IPS DF 6.9 (cell line): ENCODE measurements around the gene CNPY1.

Source experiments
- DNase-seq: peaks from one replicate; pipeline ENCODE4 v3.0.0-alpha.2; 2013; ENCODE audit warnings: low read depth, low spot score
- H3K27ac ChIP-seq: one replicate; pipeline ENCODE4 v1.5.1; 2013; ENCODE audit warnings: low read length, control low read depth
- H3K27me3 ChIP-seq: 2 replicates; pipeline ENCODE4 v1.6.1; 2013; ENCODE audit warnings: mild to moderate bottlenecking, low read length; ENCODE audit not compliant: control insufficient read depth, insufficient read depth
- H3K36me3 ChIP-seq: 2 replicates; pipeline ENCODE4 v1.6.1; 2013; ENCODE audit warnings: low read length; ENCODE audit not compliant: control insufficient read depth, insufficient read depth
- H3K4me1 ChIP-seq: 2 replicates; pipeline ENCODE4 v1.6.1; 2013; ENCODE audit warnings: low read length; ENCODE audit not compliant: control insufficient read depth, insufficient read depth
- H3K4me3 ChIP-seq: 2 replicates; pipeline ENCODE4 v1.5.1; 2013; ENCODE audit warnings: mild to moderate bottlenecking, low read length
- H3K9me3 ChIP-seq: 2 replicates; pipeline ENCODE4 v1.6.1; 2013; ENCODE audit warnings: low read length, inconsistent platforms; ENCODE audit not compliant: control insufficient read depth, insufficient read depth
- WGBS: extraction: QIAGEN DNeasy Blood & Tissue Kit; methylation state at CpG from one replicate; pipeline ENCODE4 v1.1.7; 2013; ENCODE audit warnings: mixed read lengths, missing lambda C conversion rate; ENCODE audit not compliant: insufficient read length, insufficient coverage; 5-methylcytosine and 5-hydroxymethylcytosine counted together

CNPY1 gene

GRCh38 chr7:155547161-155547791, 917 bp upstream of the CNPY1 start:
- Histone ChIP-seq H3K27ac (no peak overlapping the region), H3K9me3 (no peaks in the 10 kb centered on the region), H3K4me3 (no peak overlapping the region), H3K36me3 (no peaks in the 10 kb centered on the region), H3K27me3 (no peaks in the 10 kb centered on the region), H3K4me1 (no peaks in the 10 kb centered on the region)
- DNase-seq, result no peak
- no CpG with 5 or more reads among the region's 12 CpGs for WGBS

DNA sequence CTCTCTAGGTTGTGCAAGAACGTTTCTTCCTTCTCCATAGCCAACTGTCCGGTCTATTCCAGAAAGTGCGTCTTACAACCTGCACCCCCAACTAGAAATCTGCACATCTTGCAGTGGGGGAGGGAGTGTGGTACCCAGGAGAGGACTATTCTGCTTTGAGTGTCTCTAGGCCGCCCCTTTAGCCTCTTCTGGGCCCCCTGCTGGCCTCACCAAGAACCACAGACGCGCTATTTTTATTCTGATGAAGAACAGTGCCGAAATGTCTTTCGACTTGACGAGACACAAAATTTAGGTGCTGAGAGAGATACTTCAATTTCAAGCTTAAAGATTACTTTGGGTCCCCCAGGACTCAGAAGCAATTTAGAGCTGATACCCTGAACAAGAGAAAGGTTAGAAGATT, 1.0 kb downstream of the CNPY1 start:
- Histone ChIP-seq H3K4me3 (no peak overlapping the region), H3K27ac (no peak overlapping the region), H3K27me3 (no peaks in the 10 kb centered on the region), H3K9me3 (no peaks in the 10 kb centered on the region), H3K36me3 (no peaks in the 10 kb centered on the region), H3K4me1 (no peaks in the 10 kb centered on the region)
- WGBS, result no CpG with 5 or more reads among the region's 9 CpGs
- no peak for DNase-seq

DNA sequence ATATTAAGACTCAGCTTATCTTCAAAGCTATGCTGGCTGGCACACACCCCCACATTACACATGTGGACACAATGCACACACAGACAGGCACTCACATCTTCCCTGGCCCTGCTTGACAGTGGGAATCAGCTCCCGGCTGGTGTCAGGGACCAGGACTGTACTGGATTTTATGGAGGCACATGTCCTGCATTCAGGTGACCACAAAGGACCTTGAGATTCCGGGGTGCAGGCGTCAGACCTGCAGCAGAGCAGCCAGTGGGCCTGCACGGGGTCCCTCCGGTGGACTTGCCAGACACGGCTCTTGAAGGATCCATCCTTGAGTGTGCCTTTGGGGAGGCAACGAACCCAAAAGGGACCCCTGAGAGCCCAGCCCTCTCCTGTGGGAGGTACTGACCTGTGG, 1.9 kb downstream of the CNPY1 start:
- no peak for DNase-seq
- no peaks in the 10 kb centered on the region for H3K4me1 ChIP-seq
- H3K27me3 ChIP-seq, result no peaks in the 10 kb centered on the region
- no peak overlapping the region for H3K4me3 ChIP-seq
- H3K27ac ChIP-seq, result no peak overlapping the region
- H3K36me3 ChIP-seq, result no peaks in the 10 kb centered on the region
- no CpG with 5 or more reads among the region's 7 CpGs for WGBS
- no peaks in the 10 kb centered on the region for H3K9me3 ChIP-seq

DNA sequence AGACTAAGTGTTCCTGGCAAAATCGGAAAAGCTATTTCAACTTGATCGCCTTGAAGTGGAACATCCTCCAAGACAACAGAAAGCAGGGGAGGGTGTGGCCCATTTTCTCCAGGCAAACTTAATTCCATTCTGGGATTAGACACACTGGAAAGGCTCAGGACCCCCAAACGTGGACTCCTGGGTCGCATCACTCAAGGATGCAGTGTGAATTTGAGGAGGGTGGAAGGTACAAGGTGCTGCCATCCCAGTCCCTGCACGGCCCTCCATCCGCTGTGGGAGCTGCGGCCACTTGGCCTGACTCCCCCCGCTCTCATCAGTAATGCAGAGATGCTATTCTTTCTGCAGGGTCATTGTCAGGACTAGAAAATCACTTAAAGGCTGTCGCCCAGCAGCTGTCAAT, 2.4 kb downstream of the CNPY1 start:
- H3K27ac ChIP-seq, result no peak overlapping the region
- H3K9me3 ChIP-seq, result no peaks in the 10 kb centered on the region
- H3K36me3 ChIP-seq, result no peaks in the 10 kb centered on the region
- no peak overlapping the region for H3K4me3 ChIP-seq
- no CpG with 5 or more reads among the region's 9 CpGs for WGBS
- no peaks in the 10 kb centered on the region for H3K4me1 ChIP-seq
- no peak for DNase-seq
- no peaks in the 10 kb centered on the region for H3K27me3 ChIP-seq

- Histone ChIP-seq H3K9me3 (no peaks in the 10 kb centered on the region), H3K27ac (no peak overlapping the region), H3K4me3 (no peak overlapping the region), H3K36me3 (no peaks in the 10 kb centered on the region), H3K4me1 (no peaks in the 10 kb centered on the region), H3K27me3 (no peaks in the 10 kb centered on the region)
- no peak for DNase-seq
- WGBS, result no CpG with 5 or more reads among the region's 21 CpGs
These were observed 3.1 kb downstream of the CNPY1 start for GRCh38 chr7:155543011-155543876.

- no CpG with 5 or more reads among the region's 19 CpGs for WGBS
- no peak overlapping the region for H3K4me3 ChIP-seq
- H3K4me1 ChIP-seq, result no peaks in the 10 kb centered on the region
- no peaks in the 10 kb centered on the region for H3K9me3 ChIP-seq
- H3K27me3 ChIP-seq, result no peaks in the 10 kb centered on the region
- H3K27ac ChIP-seq, result no peak overlapping the region
- H3K36me3 ChIP-seq, result no peaks in the 10 kb centered on the region
- DNase-seq, result no peak
These were observed 4.2 kb downstream of the CNPY1 start for GRCh38 chr7:155541986-155542675.

GRCh38 chr7:155540553-155540952, 5.8 kb downstream of the CNPY1 start:
- peaks cover 3% of the 10 kb centered on the region; the same call in 1 of the 2 replicates for H3K27me3 ChIP-seq
- no peak overlapping the region for H3K27ac ChIP-seq
- H3K4me1 ChIP-seq, result no peaks in the 10 kb centered on the region
- DNase-seq, result no peak
- no peaks in the 10 kb centered on the region for H3K36me3 ChIP-seq
- whole genome bisulfite sequencing, result no CpG with 5 or more reads among the region's 12 CpGs
- H3K4me3 ChIP-seq, result no peak overlapping the region
- no peaks in the 10 kb centered on the region for H3K9me3 ChIP-seq

DNA sequence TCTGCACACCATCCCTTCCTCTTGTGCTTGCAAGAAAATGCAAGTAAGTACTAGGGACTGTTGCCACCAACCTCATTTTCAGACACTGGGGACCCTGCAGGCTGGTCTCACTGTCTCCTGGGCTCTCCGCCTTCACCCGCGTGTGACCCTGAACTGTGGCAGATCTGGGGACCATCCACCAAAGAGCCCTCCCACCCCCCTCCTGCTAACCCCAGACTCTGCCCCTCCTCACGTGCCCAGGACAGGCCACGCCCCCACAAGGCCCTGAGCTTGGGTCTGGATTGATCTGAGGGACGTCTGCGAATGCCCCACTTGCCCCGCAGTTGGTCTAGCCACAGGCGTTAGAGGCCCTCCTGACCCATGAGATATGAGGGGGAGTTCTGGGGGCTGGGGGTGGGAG, 8.1 kb downstream of the CNPY1 start:
- no peaks in the 10 kb centered on the region for H3K9me3 ChIP-seq
- no peaks in the 10 kb centered on the region for H3K4me1 ChIP-seq
- peaks cover 18% of the 10 kb centered on the region; the same call in 1 of the 2 replicates for H3K27me3 ChIP-seq
- H3K27ac ChIP-seq, result no peak overlapping the region
- no peak overlapping the region for H3K4me3 ChIP-seq
- no peaks in the 10 kb centered on the region for H3K36me3 ChIP-seq
- DNase-seq, result no peak
- no CpG with 5 or more reads among the region's 9 CpGs for WGBS

GRCh38 chr7:155536451-155536850, 9.9 kb downstream of the CNPY1 start:
- Histone ChIP-seq H3K4me3 (no peak overlapping the region), H3K36me3 (no peaks in the 10 kb centered on the region), H3K4me1 (peaks cover 2% of the 10 kb centered on the region; the same call in 1 of the 2 replicates), H3K27me3 (peaks cover 35% of the 10 kb centered on the region), H3K27ac (no peak overlapping the region), H3K9me3 (no peaks in the 10 kb centered on the region)
- no peak for DNase-seq
- no CpG with 5 or more reads among the region's 8 CpGs for WGBS

DNA sequence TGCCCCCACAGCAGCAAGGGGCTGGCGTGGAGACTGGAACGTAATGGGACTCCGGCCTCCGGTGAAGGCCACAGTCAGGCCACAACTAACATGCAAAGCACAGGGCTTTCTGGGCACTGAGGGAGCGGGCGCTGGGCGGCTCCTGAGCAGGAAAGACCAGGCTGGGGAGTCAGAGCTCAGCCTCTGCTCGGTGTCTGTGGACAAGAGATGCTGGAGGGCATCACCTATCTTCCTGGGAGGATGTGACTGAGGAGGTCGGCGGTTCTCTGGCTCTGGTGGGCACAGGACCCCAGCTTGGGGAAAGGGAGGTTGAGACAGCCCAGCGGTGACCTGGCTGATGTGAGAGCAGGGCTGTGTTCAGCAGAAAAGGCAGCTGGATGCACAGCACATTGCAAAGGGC, 11.7 kb downstream of the CNPY1 start:
- H3K9me3 ChIP-seq, result no peaks in the 10 kb centered on the region
- no peak for DNase-seq
- H3K36me3 ChIP-seq, result no peaks in the 10 kb centered on the region
- H3K27ac ChIP-seq, result no peak overlapping the region
- WGBS, result no CpG with 5 or more reads among the region's 11 CpGs
- peaks cover 45% of the 10 kb centered on the region for H3K27me3 ChIP-seq
- peaks cover 2% of the 10 kb centered on the region; the same call in 1 of the 2 replicates for H3K4me1 ChIP-seq
- no peak overlapping the region for H3K4me3 ChIP-seq
